ENCODE data around the gene OR2AP1.

DNA sequence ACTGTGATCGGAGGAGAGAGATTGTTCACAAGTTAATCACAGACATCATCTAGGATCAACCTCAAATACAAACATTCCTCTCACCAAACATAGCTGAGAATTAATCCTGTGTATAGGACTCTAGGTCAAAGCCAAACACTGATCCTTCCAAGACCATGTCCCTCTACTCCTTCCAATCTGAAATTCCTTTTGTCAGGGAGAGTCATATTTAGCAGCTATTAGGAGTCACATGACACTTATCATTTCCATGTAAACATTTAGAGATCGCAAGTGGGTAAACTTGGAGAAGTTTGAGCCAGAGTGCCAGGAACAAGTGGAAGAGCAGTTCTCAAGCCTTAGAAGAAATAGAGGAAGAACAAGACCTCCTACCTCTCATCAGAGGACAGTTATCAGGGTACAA, 13.5 kb downstream of the OR2AP1 start:
- TF ChIP-seq, protein P1, sequence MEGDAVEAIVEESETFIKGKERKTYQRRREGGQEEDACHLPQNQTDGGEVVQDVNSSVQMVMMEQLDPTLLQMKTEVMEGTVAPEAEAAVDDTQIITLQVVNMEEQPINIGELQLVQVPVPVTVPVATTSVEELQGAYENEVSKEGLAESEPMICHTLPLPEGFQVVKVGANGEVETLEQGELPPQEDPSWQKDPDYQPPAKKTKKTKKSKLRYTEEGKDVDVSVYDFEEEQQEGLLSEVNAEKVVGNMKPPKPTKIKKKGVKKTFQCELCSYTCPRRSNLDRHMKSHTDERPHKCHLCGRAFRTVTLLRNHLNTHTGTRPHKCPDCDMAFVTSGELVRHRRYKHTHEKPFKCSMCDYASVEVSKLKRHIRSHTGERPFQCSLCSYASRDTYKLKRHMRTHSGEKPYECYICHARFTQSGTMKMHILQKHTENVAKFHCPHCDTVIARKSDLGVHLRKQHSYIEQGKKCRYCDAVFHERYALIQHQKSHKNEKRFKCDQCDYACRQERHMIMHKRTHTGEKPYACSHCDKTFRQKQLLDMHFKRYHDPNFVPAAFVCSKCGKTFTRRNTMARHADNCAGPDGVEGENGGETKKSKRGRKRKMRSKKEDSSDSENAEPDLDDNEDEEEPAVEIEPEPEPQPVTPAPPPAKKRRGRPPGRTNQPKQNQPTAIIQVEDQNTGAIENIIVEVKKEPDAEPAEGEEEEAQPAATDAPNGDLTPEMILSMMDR (IDR thresholded peaks at IDR 0.05; ENCODE audit: poor library complexity) = no peak
- TF ChIP-seq EZH2phosphoT487 (IDR thresholded peaks at IDR 0.05; ENCODE audit: low read depth, severe bottlenecking, unreplicated experiment) = no peak

Data from hepatocyte (in vitro differentiated cells).